ENCODE data around the gene TRIP10. TPM values are rescaled to one million over a fixed set of nuclear protein-coding genes. Genes with fewer than 3 reads are reported as not detected.

TRIP10 gene
- total and polyA plus RNA-seq, 2 of the 4 experiments (the other 2 are of a cell fraction) = 39.1 to 47.0 TPM

GRCh38 chr19:6769006-6769619 lies 29.6 kb downstream of the TRIP10 start:
- H2AFZ ChIP-seq (replicated peaks; ENCODE audit: low read length, poor library complexity) = no peak overlapping the region
- H3K4me2 ChIP-seq (ENCODE audit: low read depth, low read length) = no peak overlapping the region
- H4K5ac ChIP-seq (ENCODE audit: low read depth, low read length) = no peak overlapping the region
- no peaks in the 10 kb centered on the region for H3K36me3 ChIP-seq (ENCODE audit: control insufficient read depth, insufficient read depth, low read length)
- H3K23ac ChIP-seq (ENCODE audit: low read depth, low read length) = no peak overlapping the region
- no peak overlapping the region for H3K9ac ChIP-seq (ENCODE audit: low read depth, low read length)
- BruUV-seq (replicated peaks) = no TSS peak
- dilution Hi-C loops (cut with HindIII; ENCODE audit: low sequenced_read_pairs, unreplicated experiment) (no loop called here), in situ Hi-C loops (cut with MboI; ENCODE audit: low sequenced_read_pairs) (no loop called here), intact Hi-C loops (cut with micrococcal nuclease) (loop anchor here (1.0 kb wide), 2 partner anchors 31 to 137 kb away; no protein-coding TSS in a partner anchor)
- H3K9me3 ChIP-seq (ENCODE audit: control insufficient read depth, insufficient read depth, low read length) = no peaks in the 10 kb centered on the region
- H2BK5ac ChIP-seq (ENCODE audit: low read depth, low read length, poor library complexity, severe bottlenecking) = no peak overlapping the region
- H2BK15ac ChIP-seq (ENCODE audit: low read depth, low read length) = no peak overlapping the region
- H4K91ac ChIP-seq (ENCODE audit: insufficient read depth, low read depth, low read length) = no peak overlapping the region
- no peak overlapping the region for H2BK20ac ChIP-seq (ENCODE audit: low read depth, low read length)
- H3K9me1 ChIP-seq (ENCODE audit: insufficient read depth, low read length) = 0 out of 2 replicates have a peak, but pooled peaks cover 5% of the 10 kb centered on the region
- no peak overlapping the region for H3K56ac ChIP-seq (ENCODE audit: extremely low read depth, insufficient read depth, low read length)
- H2AK9ac ChIP-seq (replicated peaks; ENCODE audit: low read depth, low read length, poor library complexity) = no peak overlapping the region
- DNase-seq (peak; percentile 19), ATAC-seq (ENCODE audit: low read depth) (peak; percentile 60)
- H3K18ac ChIP-seq (ENCODE audit: low read depth, low read length) = no peak overlapping the region
- H3K4me3 ChIP-seq (ENCODE audit: insufficient read depth, low read depth, low read length) = no peak overlapping the region
- no peak overlapping the region for H3K27ac ChIP-seq (ENCODE audit: insufficient read depth, low read length)
- H2AK5ac ChIP-seq (ENCODE audit: low read depth, low read length) = no peak overlapping the region
- no peaks in the 10 kb centered on the region; the same call in 1 of the 2 replicates for H3K27me3 ChIP-seq (ENCODE audit: control insufficient read depth, insufficient read depth, low read length)
- no peak overlapping the region for H4K8ac ChIP-seq (ENCODE audit: low read depth in 2 of 2, low read length in 2 of 2)
- ChIA-PET POLR2A (ENCODE audit: unreplicated experiment) (no interaction called here), CTCF (no interaction called here)
- no peak overlapping the region for H3K4ac ChIP-seq (ENCODE audit: low read depth, low read length)
- TF ChIP-seq NFE2L2 (IDR thresholded peaks at IDR 0.05; ENCODE audit: low read depth, low read length) = no peak
- no peak for TF ChIP-seq ELK1 (IDR thresholded peaks at IDR 0.05; ENCODE audit: borderline replicate concordance, low read depth, low read length)
- no peak for TF ChIP-seq CEBPB (IDR thresholded peaks at IDR 0.05; ENCODE audit: low read depth, low read length)
- peak; percentile 49 for TF ChIP-seq CTCF (conservative IDR thresholded peaks at IDR 0.05; ENCODE audit: low read depth, low read length)
- TF ChIP-seq MXI1 (IDR thresholded peaks at IDR 0.05; ENCODE audit: borderline replicate concordance, low read depth, low read length) = no peak
- peak; percentile 62 for TF ChIP-seq SMC3 (IDR thresholded peaks at IDR 0.05; ENCODE audit: low read depth, low read length)
- no peak for TF ChIP-seq MAFK (IDR thresholded peaks at IDR 0.05; ENCODE audit: low read depth, low read length)
- TF ChIP-seq CHD1 (IDR thresholded peaks at IDR 0.05; ENCODE audit: low read depth, low read length) = no peak
- TF ChIP-seq FOS (IDR thresholded peaks at IDR 0.05; ENCODE audit: low read depth, low read length) = no peak
- no peak; the same call in 1 of the 2 replicates for TF ChIP-seq BHLHE40 (IDR thresholded peaks at IDR 0.05; ENCODE audit: low read depth, low read length)
- TF ChIP-seq MAZ (IDR thresholded peaks at IDR 0.05; ENCODE audit: borderline replicate concordance, low read depth, low read length) = no peak
- TF ChIP-seq RFX5 (IDR thresholded peaks at IDR 0.05; ENCODE audit: low read depth, low read length) = no peak
- TF ChIP-seq USF2 (IDR thresholded peaks at IDR 0.05; ENCODE audit: low read depth, low read length) = no peak
- TF ChIP-seq RCOR1 (IDR thresholded peaks at IDR 0.05; ENCODE audit: insufficient replicate concordance, low read length) = no peak
- TF ChIP-seq POLR2A (IDR thresholded peaks at IDR 0.05; ENCODE audit: low read depth, low read length) = no peak
- TF ChIP-seq RAD21 (IDR thresholded peaks at IDR 0.05; ENCODE audit: low read length) = peak; percentile 58
- H3K4me1 ChIP-seq (ENCODE audit: control insufficient read depth, insufficient read depth, low read length) = no peaks in the 10 kb centered on the region
- WGBS, 2 experiments (ENCODE audit: extremely low coverage in 2 of 2, insufficient read length in 1 of 2) = no CpG with 5 or more reads among the region's 11 CpGs
- no peak overlapping the region for H2BK120ac ChIP-seq (ENCODE audit: low read depth, low read length)
- H4K20me1 ChIP-seq (ENCODE audit: insufficient read depth, low read length) = no peaks in the 10 kb centered on the region
- no peaks in the 10 kb centered on the region for H3K79me1 ChIP-seq (ENCODE audit: low read depth in 1 of 2, low read length in 2 of 2)
- no peak overlapping the region for H3K14ac ChIP-seq (replicated peaks; ENCODE audit: low read depth, low read length)
